Measurements from ENCODE around the gene PPP1R16B. TPM values are rescaled to one million over a fixed set of nuclear protein-coding genes. Genes with fewer than 3 reads are reported as not detected.

Gene PPP1R16B
- total RNA-seq, 1 donor from 2014 or later, result 5.3 TPM

GRCh38 chr20:38889792-38890496 lies 84.4 kb downstream of the PPP1R16B start:
- TF ChIP-seq CTCF (IDR thresholded peaks at IDR 0.05; ENCODE audit: partially characterized antibody, unreplicated experiment), result no peak
- Mint-ChIP-seq H3K36me3 (ENCODE audit: unreplicated experiment) (no peaks in the 10 kb centered on the region), H3K27ac (ENCODE audit: unreplicated experiment) (peak overlapping the region; percentile 8), H3K4me1 (ENCODE audit: low read depth, unreplicated experiment) (peaks cover 15% of the 10 kb centered on the region), H3K9me3 (ENCODE audit: unreplicated experiment) (peaks cover 6% of the 10 kb centered on the region), H3K4me3 (ENCODE audit: unreplicated experiment) (no peak overlapping the region), H3K27me3 (ENCODE audit: unreplicated experiment) (peaks cover 5% of the 10 kb centered on the region)
- no peak for DNase-seq

GRCh38 chr20:38890497-38890818 lies 85.0 kb downstream of the PPP1R16B start:
- peaks cover 5% of the 10 kb centered on the region for H3K27me3 Mint-ChIP-seq (ENCODE audit: unreplicated experiment)
- peaks cover 6% of the 10 kb centered on the region for H3K9me3 Mint-ChIP-seq (ENCODE audit: unreplicated experiment)
- no peak for TF ChIP-seq CTCF (IDR thresholded peaks at IDR 0.05; ENCODE audit: partially characterized antibody, unreplicated experiment)
- H3K4me3 Mint-ChIP-seq (ENCODE audit: unreplicated experiment), result no peak overlapping the region
- H3K36me3 Mint-ChIP-seq (ENCODE audit: unreplicated experiment), result no peaks in the 10 kb centered on the region
- peak overlapping the region; percentile 8 for H3K27ac Mint-ChIP-seq (ENCODE audit: unreplicated experiment)
- peaks cover 13% of the 10 kb centered on the region for H3K4me1 Mint-ChIP-seq (ENCODE audit: low read depth, unreplicated experiment)
- DNase-seq, result no peak

GRCh38 chr20:38892091-38892981 lies 86.8 kb downstream of the PPP1R16B start:
- H3K4me3 Mint-ChIP-seq (ENCODE audit: unreplicated experiment), result no peak overlapping the region
- DNase-seq, result no peak
- peaks cover 13% of the 10 kb centered on the region for H3K4me1 Mint-ChIP-seq (ENCODE audit: low read depth, unreplicated experiment)
- peak overlapping the region; percentile 76 for H3K27ac Mint-ChIP-seq (ENCODE audit: unreplicated experiment)
- H3K36me3 Mint-ChIP-seq (ENCODE audit: unreplicated experiment), result no peaks in the 10 kb centered on the region
- peaks cover 6% of the 10 kb centered on the region for H3K9me3 Mint-ChIP-seq (ENCODE audit: unreplicated experiment)
- H3K27me3 Mint-ChIP-seq (ENCODE audit: unreplicated experiment), result peaks cover 3% of the 10 kb centered on the region
- no peak for TF ChIP-seq CTCF (IDR thresholded peaks at IDR 0.05; ENCODE audit: partially characterized antibody, unreplicated experiment)

- H3K36me3 Mint-ChIP-seq (ENCODE audit: unreplicated experiment), result no peaks in the 10 kb centered on the region
- H3K9me3 Mint-ChIP-seq (ENCODE audit: unreplicated experiment), result peaks cover 6% of the 10 kb centered on the region
- DNase-seq, result no peak
- H3K27me3 Mint-ChIP-seq (ENCODE audit: unreplicated experiment), result peaks cover 3% of the 10 kb centered on the region
- peaks cover 13% of the 10 kb centered on the region for H3K4me1 Mint-ChIP-seq (ENCODE audit: low read depth, unreplicated experiment)
- H3K4me3 Mint-ChIP-seq (ENCODE audit: unreplicated experiment), result peak overlapping the region; percentile 43
- TF ChIP-seq CTCF (IDR thresholded peaks at IDR 0.05; ENCODE audit: partially characterized antibody, unreplicated experiment), result no peak
- peak overlapping the region; percentile 22 for H3K27ac Mint-ChIP-seq (ENCODE audit: unreplicated experiment)
Measured at GRCh38 chr20:38893056-38893564, 87.6 kb downstream of the PPP1R16B start.
